ENCODE results near the gene GAA.

GAA gene

DNA sequence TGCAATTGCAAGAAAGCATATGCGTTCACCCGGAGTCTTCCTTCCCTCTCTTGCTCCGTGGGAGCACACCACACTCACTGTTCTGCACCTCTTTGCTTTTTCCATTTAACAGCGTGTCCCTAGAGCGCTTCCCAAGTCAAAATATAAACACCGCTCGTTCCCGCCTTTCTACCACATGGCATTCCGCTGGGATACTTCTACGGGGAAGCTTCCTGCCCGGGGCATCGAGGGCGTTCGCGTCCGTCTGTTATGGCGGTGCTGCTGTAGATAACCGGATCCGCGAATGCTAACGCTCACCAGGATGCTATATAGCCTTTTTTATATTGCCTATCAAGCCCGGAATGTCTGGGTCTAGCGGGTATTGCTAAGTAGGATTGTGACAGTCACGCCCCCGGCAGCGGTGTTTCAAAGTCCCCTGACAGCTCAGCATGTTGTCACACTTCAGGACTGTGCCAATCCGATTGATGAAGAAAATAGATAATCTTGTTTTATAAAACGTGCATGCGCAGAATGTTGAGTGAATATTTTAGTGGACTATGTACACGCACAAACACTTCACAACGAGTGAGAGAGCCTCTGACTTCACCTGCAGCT lies 33.9 kb upstream of the GAA start:
- Histone ChIP-seq H3K36me3 (ENCODE audit: insufficient read depth, low read depth, low read length) (no peaks in the 10 kb centered on the region), H3K4me3 (ENCODE audit: low read length) (no peak overlapping the region), H3K4me1 (ENCODE audit: insufficient read depth, low read length) (peaks cover 4% of the 10 kb centered on the region; the same call in 1 of the 2 replicates), H3K9me3 (ENCODE audit: insufficient read depth, low read depth, low read length) (no peaks in the 10 kb centered on the region), H3K9ac (ENCODE audit: low read depth, low read length) (no peak overlapping the region), H3K27ac (ENCODE audit: low read length) (no peak overlapping the region), H3K27me3 (ENCODE audit: insufficient read depth, low read length) (no peaks in the 10 kb centered on the region)

DNA sequence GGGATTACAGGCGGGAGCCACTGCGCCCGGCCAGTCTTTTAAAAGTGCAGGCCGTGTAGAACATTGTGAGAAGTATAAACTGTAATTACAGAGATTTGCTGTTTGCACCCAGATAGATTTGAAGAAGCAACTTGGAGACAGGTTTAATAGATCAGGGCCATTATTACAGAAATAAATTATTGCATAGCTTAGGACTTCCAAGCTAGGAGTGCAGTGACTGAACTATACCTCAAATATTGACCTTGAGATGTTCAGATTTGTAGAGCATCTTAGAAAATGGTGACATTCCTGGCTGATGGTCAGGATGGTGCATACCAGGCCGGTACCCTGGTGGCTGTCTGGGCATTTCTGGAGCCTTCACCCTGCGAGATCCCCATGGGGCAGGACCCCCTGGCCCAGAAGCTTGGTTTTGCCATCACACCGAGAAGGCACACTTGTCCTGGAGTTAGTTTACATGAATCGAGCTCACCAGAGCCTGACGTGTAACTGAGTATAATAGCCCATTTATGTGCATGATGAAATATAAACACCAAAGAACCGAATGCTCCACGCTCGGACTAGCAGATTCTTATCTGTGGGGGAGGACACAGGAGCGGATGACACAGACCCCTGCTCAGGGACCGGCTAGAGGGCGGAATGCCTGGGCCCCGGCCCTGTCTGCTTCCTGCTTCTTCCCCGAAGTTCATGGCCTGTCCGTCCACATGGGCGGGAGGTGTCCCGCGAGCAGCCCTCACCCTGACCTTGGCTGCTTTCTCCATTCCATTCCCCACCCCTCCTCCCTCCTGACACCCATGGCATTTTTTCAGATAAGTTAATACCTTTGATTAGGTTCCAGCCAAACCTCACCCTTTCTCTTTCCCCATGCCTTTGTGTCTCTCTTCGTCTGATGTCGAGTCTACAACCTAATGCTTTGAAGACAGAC lies 32.8 kb upstream of the GAA start:
- Histone ChIP-seq H3K27ac (ENCODE audit: low read length) (no peak overlapping the region), H3K4me3 (ENCODE audit: low read length) (no peak overlapping the region), H3K9me3 (ENCODE audit: insufficient read depth, low read depth, low read length) (no peaks in the 10 kb centered on the region), H3K9ac (ENCODE audit: low read depth, low read length) (no peak overlapping the region), H3K27me3 (ENCODE audit: insufficient read depth, low read length) (no peaks in the 10 kb centered on the region), H3K36me3 (ENCODE audit: insufficient read depth, low read depth, low read length) (no peaks in the 10 kb centered on the region), H3K4me1 (ENCODE audit: insufficient read depth, low read length) (peaks cover 4% of the 10 kb centered on the region; the same call in 1 of the 2 replicates)

DNA sequence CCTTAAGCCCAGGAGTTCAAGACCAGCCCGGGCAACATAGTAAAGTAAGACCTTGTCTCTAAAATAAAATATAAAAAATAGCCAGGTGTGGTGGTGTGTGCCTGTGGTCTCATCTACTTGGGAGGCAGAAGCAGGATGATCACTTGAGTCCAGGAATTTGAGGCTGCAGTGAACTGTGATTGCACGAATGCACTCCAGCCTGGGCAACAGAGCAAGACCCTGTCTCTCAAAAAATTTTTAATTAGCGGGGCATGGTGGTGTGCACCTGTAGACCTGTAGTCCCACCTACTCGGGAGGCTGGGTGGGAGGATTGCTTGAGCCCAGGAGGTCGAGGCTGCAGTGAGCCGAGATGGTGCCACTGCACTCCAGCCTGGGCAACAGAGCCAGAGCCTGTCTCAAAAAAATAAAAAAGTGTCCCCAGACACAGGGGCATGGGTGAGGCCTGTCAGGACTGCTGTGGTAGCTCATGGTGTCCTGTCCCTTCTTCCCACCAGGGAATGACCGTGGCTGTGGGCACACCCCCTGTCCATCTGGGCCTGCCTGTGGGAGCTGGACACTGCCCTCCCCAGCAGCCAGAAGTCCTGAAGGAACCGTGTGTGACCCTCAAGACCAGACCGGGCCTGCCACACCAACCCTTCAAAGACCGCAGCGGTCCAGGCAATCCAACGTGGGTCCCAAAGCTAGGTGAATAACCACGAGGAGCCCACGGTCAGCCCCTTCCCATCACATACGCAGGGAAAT lies 30.8 kb upstream of the GAA start:
- Histone ChIP-seq H3K4me3 (ENCODE audit: low read length) (no peak overlapping the region), H3K4me1 (ENCODE audit: insufficient read depth, low read length) (peaks cover 4% of the 10 kb centered on the region; the same call in 1 of the 2 replicates), H3K27me3 (ENCODE audit: insufficient read depth, low read length) (no peaks in the 10 kb centered on the region), H3K27ac (ENCODE audit: low read length) (no peak overlapping the region), H3K9ac (ENCODE audit: low read depth, low read length) (no peak overlapping the region), H3K36me3 (ENCODE audit: insufficient read depth, low read depth, low read length) (no peaks in the 10 kb centered on the region), H3K9me3 (ENCODE audit: insufficient read depth, low read depth, low read length) (no peaks in the 10 kb centered on the region)

DNA sequence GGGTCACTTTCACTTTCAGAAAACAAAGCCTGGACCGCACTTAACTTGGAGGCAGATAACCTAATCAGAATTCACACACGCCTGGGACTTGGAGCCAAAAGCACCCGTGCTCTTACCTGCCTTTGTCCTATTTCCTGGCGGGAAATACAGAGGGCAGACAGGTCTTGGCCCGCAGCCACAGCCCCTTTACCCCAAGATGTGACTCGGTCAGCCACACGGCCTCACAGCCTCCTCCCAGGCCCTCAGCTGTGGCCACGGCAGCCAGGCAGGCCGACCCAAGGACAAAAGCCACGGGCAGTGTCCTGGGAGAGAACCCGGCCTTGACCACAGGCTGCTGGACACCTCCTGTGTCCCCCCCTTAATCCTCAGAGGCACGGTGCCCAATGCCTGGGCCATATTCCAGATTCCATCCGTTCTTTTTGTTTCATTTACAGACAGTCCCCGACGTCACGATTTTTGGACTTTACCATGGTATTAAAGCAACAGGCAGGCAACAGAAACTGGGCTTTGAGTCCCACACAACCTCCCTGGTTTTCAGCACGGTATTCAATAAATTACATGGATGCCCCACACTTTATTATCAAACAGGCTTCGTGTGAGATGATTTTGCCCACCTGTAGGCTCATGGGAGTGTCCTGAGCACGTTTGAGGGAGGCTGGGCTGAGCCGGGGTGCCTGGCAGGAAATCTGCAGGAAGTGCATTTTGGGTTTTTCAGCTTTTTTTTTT lies 30.1 kb upstream of the GAA start:
- Histone ChIP-seq H3K36me3 (ENCODE audit: insufficient read depth, low read depth, low read length) (no peaks in the 10 kb centered on the region), H3K4me3 (ENCODE audit: low read length) (no peak overlapping the region), H3K27me3 (ENCODE audit: insufficient read depth, low read length) (no peaks in the 10 kb centered on the region), H3K4me1 (ENCODE audit: insufficient read depth, low read length) (no peaks in the 10 kb centered on the region; the same call in 1 of the 2 replicates), H3K27ac (ENCODE audit: low read length) (no peak overlapping the region), H3K9ac (ENCODE audit: low read depth, low read length) (no peak overlapping the region), H3K9me3 (ENCODE audit: insufficient read depth, low read depth, low read length) (no peaks in the 10 kb centered on the region)

DNA sequence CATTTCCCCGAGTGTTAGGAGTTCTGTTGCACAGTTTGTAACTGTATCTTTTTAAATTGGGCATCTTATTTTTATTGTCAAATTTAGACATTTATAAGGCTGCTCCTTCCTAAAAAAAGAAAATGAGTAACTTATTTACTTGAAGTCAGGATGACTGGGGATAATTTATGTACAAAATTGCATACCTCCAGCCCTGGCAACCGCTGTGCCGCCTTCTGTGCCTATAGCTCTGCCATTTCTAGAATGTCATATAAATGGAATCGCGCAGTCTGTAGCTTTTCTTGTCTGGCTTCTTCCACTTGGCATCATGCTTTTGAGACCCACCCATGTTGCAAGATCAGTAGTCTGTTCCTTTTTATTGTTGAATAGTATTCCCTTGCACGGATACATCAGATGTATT lies 29.0 kb upstream of the GAA start:
- Histone ChIP-seq H3K4me1 (ENCODE audit: insufficient read depth, low read length) (no peaks in the 10 kb centered on the region), H3K9me3 (ENCODE audit: insufficient read depth, low read depth, low read length) (no peaks in the 10 kb centered on the region), H3K27ac (ENCODE audit: low read length) (no peak overlapping the region), H3K27me3 (ENCODE audit: insufficient read depth, low read length) (no peaks in the 10 kb centered on the region), H3K4me3 (ENCODE audit: low read length) (no peak overlapping the region), H3K9ac (ENCODE audit: low read depth, low read length) (no peak overlapping the region), H3K36me3 (ENCODE audit: insufficient read depth, low read depth, low read length) (no peaks in the 10 kb centered on the region)

DNA sequence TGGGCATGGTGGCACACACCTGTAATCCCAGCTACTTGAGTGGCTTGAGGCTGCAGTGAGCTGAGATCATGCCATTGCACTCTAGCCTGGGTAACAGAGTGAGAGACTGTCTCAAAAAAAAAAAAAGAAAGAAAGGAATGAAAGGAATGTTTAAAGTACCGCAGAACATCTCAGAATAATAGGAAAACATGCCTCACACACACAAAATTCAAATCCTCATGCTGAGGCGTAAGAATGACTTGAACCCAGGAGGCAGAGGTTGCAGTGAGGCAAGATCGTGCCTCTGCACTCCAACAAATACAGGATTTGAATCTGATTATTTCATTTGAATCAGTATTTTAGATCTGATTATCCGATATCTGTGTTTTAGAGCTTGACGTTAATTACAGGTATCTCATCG lies 21.3 kb upstream of the GAA start:
- Histone ChIP-seq H3K36me3 (ENCODE audit: insufficient read depth, low read depth, low read length) (no peaks in the 10 kb centered on the region), H3K27ac (ENCODE audit: low read length) (no peak overlapping the region), H3K27me3 (ENCODE audit: insufficient read depth, low read length) (no peaks in the 10 kb centered on the region), H3K4me3 (ENCODE audit: low read length) (no peak overlapping the region), H3K9me3 (ENCODE audit: insufficient read depth, low read depth, low read length) (no peaks in the 10 kb centered on the region), H3K9ac (ENCODE audit: low read depth, low read length) (no peak overlapping the region), H3K4me1 (ENCODE audit: insufficient read depth, low read length) (peaks cover 2% of the 10 kb centered on the region; the same call in 1 of the 2 replicates)

DNA sequence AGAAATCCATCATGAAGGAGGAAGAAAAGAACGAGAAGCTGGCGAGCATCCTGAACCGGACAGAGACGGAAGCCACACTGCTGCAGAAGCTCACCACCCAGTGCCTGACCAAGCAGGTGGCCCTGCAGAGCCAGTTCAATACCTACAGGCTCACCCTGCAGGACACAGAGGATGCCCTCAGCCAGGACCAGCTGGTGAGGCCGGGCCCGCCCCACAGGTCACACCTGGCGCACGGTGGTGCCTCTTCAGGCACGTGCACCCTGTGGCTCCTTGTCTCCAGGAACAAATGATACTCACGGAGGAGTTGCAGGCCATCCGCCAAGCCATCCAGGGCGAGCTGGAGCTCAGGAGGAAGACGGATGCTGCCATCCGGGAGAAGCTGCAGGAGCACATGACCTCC lies 19.8 kb upstream of the GAA start:
- H3K9ac ChIP-seq (ENCODE audit: low read depth, low read length): no peak overlapping the region
- no peaks in the 10 kb centered on the region for H3K27me3 ChIP-seq (ENCODE audit: insufficient read depth, low read length)
- no peaks in the 10 kb centered on the region for H3K9me3 ChIP-seq (ENCODE audit: insufficient read depth, low read depth, low read length)
- H3K4me1 ChIP-seq (ENCODE audit: insufficient read depth, low read length): peaks cover 2% of the 10 kb centered on the region; the same call in 1 of the 2 replicates
- no peak overlapping the region for H3K4me3 ChIP-seq (ENCODE audit: low read length)
- no peaks in the 10 kb centered on the region for H3K36me3 ChIP-seq (ENCODE audit: insufficient read depth, low read depth, low read length)
- H3K27ac ChIP-seq (ENCODE audit: low read length): no peak overlapping the region

DNA sequence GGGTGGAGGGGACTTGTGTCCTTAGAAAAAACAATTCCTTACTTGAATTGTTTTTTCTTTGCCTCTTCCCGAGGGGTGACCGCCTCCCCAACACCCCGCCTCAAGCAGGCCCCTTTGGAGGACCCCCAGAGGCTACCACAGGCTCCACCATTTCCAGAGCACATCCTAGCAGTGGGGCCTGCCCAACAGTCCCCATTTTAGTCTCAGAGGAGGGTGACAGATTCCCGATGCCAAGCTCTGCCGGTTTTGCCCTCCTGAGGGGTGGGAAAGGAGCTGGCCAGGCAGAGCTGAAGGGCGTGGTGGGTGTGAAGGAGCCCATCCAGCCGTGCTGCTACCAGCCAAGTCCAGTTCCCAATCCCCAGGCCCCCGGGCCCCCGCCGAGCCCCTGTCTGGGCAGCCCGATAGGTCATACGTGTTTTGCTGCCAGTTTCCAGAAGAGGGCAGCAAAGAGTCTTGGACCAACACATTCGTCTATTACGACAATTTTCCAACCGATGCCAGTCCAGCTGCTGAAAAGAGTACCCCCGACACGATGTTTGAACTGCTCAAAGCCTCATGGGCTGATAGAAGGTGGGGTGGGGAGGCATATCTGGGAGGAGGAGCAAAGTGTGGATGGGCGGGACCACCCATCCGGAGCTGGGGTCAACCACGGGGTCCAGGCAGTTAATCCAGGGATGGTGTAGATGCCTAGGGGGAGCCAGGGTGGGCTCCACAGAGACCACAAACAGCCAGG lies 18.8 kb upstream of the GAA start:
- H3K9me3 ChIP-seq (ENCODE audit: insufficient read depth, low read depth, low read length): no peaks in the 10 kb centered on the region
- no peaks in the 10 kb centered on the region for H3K36me3 ChIP-seq (ENCODE audit: insufficient read depth, low read depth, low read length)
- no peaks in the 10 kb centered on the region for H3K27me3 ChIP-seq (ENCODE audit: insufficient read depth, low read length)
- peaks cover 2% of the 10 kb centered on the region; the same call in 1 of the 2 replicates for H3K4me1 ChIP-seq (ENCODE audit: insufficient read depth, low read length)
- H3K27ac ChIP-seq (ENCODE audit: low read length): no peak overlapping the region
- H3K9ac ChIP-seq (ENCODE audit: low read depth, low read length): no peak overlapping the region
- H3K4me3 ChIP-seq (ENCODE audit: low read length): no peak overlapping the region

DNA sequence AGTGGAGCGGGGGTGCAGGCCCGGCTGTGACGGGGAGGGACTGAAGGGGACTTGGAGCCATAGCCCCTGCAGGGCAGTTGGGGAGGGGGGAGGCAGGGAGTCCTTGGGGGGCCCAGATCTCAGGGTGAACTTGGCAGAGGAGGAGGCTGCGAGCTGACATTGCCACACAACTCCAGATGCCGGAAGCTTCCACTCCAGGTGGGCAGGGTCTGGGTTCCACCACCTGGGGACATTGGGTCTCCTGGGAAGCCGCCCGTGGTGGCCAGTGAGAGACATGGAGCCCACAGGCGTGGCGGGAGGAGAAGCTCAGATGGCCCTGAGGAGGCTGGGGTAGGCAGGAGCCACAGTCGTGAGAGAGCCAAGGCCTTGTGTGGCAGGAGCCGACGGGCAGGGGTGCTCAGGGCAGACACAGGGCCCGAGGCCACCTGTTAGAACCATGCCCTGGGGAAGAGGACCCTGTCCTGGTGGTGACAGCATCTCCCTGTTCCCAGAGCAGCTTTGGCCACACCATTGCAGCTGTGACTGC lies 18.2 kb upstream of the GAA start:
- H3K36me3 ChIP-seq (ENCODE audit: insufficient read depth, low read depth, low read length): no peaks in the 10 kb centered on the region
- H3K27ac ChIP-seq (ENCODE audit: low read length): no peak overlapping the region
- H3K4me1 ChIP-seq (ENCODE audit: insufficient read depth, low read length): peaks cover 2% of the 10 kb centered on the region; the same call in 1 of the 2 replicates
- H3K4me3 ChIP-seq (ENCODE audit: low read length): no peak overlapping the region
- H3K27me3 ChIP-seq (ENCODE audit: insufficient read depth, low read length): no peaks in the 10 kb centered on the region
- no peak overlapping the region for H3K9ac ChIP-seq (ENCODE audit: low read depth, low read length)
- H3K9me3 ChIP-seq (ENCODE audit: insufficient read depth, low read depth, low read length): no peaks in the 10 kb centered on the region

DNA sequence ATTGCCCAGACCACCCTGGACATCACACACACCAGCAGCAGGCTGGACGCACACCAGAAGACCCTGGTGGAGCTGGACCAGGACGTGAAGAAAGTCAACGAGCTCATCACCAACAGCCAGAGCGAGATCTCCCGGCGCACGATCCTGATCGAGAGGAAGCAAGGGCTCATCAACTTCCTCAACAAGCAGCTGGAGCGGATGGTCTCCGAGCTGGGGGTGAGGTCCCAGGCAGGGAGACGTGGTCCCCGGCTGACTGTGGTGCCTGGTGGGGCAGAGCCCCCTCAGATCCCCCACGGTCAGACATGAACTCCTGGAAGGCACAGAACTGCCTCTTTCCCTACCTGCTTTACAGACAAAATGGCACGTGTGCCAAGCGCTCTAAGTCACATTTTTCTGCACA lies 16.6 kb upstream of the GAA start:
- Histone ChIP-seq H3K9me3 (ENCODE audit: insufficient read depth, low read depth, low read length) (no peaks in the 10 kb centered on the region), H3K4me1 (ENCODE audit: insufficient read depth, low read length) (peaks cover 2% of the 10 kb centered on the region; the same call in 1 of the 2 replicates), H3K9ac (ENCODE audit: low read depth, low read length) (no peak overlapping the region), H3K36me3 (ENCODE audit: insufficient read depth, low read depth, low read length) (no peaks in the 10 kb centered on the region), H3K27me3 (ENCODE audit: insufficient read depth, low read length) (no peaks in the 10 kb centered on the region), H3K4me3 (ENCODE audit: low read length) (no peak overlapping the region), H3K27ac (ENCODE audit: low read length) (no peak overlapping the region)
